ENCODE measurements around the gene SPATA20.

GRCh38 chr17:50601823-50602375 is 54.9 kb downstream of the SPATA20 start:
- TF ChIP-seq CTCF (conservative IDR thresholded peaks at IDR 0.05; ENCODE audit: low read depth, low read length): no peak
- no peak for TF ChIP-seq EZH2 (IDR thresholded peaks at IDR 0.05; ENCODE audit: borderline replicate concordance, low read depth, low read length, poor library complexity, severe bottlenecking)

All from A673 (cell line).